ENCODE results near the gene ZSCAN30. TPM values are rescaled to one million over a fixed set of nuclear protein-coding genes. Genes with fewer than 3 reads are reported as not detected.

ZSCAN30 gene
- total and polyA plus RNA-seq, 2 of the 13 experiments (the other 11 are each of a cell fraction or from before 2014, with no cell fraction given): 7.4 to 7.7 TPM

- peak; percentile 92 for TF ChIP-seq ARID4A (CRISPR knock-in tag; IDR thresholded peaks at IDR 0.05; ENCODE audit: borderline replicate concordance)
- TF ChIP-seq CBX2 (IDR thresholded peaks at IDR 0.05; ENCODE audit: low read depth, low read length): no peak
- no peak for TF ChIP-seq CBX2 (CRISPR knock-in tag; IDR thresholded peaks at IDR 0.05; ENCODE audit: low read depth)
- peak; percentile 70; the same call in 1 of the 2 replicates for TF ChIP-seq ZNF350 (CRISPR knock-in tag; IDR thresholded peaks at IDR 0.05; ENCODE audit: borderline replicate concordance, low read depth)
- no peak for TF ChIP-seq HOMEZ (CRISPR knock-in tag; IDR thresholded peaks at IDR 0.05; ENCODE audit: low read depth)
- TF ChIP-seq SALL2 (CRISPR knock-in tag; IDR thresholded peaks at IDR 0.05): peak; percentile 96
- peak; percentile 51; the same call in 1 of the 2 replicates for TF ChIP-seq PAXIP1 (CRISPR knock-in tag; conservative IDR thresholded peaks at IDR 0.05)
- TF ChIP-seq SNAPC4 (CRISPR knock-in tag; IDR thresholded peaks at IDR 0.05): 0 out of 2 replicates have a peak, but pooled peaks have one; percentile 55
- TF ChIP-seq ZNF577 (CRISPR knock-in tag; IDR thresholded peaks at IDR 0.05; ENCODE audit: borderline replicate concordance, low read depth): no peak
- TF ChIP-seq ZBTB2 (CRISPR knock-in tag; IDR thresholded peaks at IDR 0.05; ENCODE audit: low read depth): peak; percentile 48; the same call in 1 of the 2 replicates
- TF ChIP-seq U2AF1 (optimal IDR thresholded peaks at IDR 0.05; ENCODE audit: low read depth, low read length): peak; percentile 85
Observed at GRCh38 chr18:35290094-35290735, at the start of gene ZSCAN30 (continued).

All from HepG2 (cell line).